ENCODE results near the gene SERGEF. TPM values are rescaled to one million over a fixed set of nuclear protein-coding genes. Genes with fewer than 3 reads are reported as not detected.

Gene SERGEF
- total and polyA plus RNA-seq, 10 of the 15 experiments (the other 5 are each of a cell fraction or from before 2014, with no cell fraction given), result 14.6 to 27.8 (median 22.4) TPM

DNA sequence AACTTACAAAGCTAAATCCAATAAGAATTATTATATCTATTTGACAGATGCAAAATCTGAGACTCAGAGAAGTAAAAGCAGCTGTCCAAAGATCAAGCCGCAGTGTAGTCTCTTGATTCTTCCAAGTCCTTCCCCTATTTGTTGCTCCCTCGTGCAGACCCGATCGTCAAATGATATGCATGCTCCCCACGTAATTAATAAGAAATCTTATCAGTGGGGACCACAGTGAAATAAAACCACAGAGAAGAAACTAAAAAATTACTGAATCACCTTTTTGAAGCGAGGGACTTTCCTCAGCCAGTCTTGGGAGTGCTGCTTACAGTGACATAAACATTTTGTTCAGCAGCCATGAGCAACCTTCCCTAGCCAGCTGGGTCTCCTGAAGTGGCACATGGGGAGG is 64.6 kb downstream of the SERGEF start:
- DNase-seq (ENCODE audit: low read depth, low spot score) (no peak), FAIRE-seq (no peak), ATAC-seq (no peak)
- Histone ChIP-seq H3K4me1 (ENCODE audit: control insufficient read depth, insufficient read depth, low read length) (no peaks in the 10 kb centered on the region), H3K4me2 (ENCODE audit: control insufficient read depth, insufficient read depth) (no peak overlapping the region), H3K79me2 (ENCODE audit: control insufficient read depth, insufficient read depth, low read length) (no peaks in the 10 kb centered on the region), H3K36me3 (ENCODE audit: control insufficient read depth in 2 of 2, insufficient read depth in 2 of 2, low read length in 1 of 2) (peaks cover 0 to 2% of the 10 kb centered on the region in 2 experiments; a peak in 2 of 4 replicates), H3K27ac (ENCODE audit: control insufficient read depth, insufficient read depth) (no peak overlapping the region), H3K4me3 (no peak overlapping the region), H4K20me1 (ENCODE audit: control insufficient read depth, insufficient read depth) (no peaks in the 10 kb centered on the region), H3K27me3 (replicated peaks in 1 of 2; ENCODE audit: control insufficient read depth in 2 of 2, insufficient read depth in 2 of 2, low read length in 1 of 2) (no peaks in the 10 kb centered on the region), H3K9ac (ENCODE audit: control insufficient read depth, insufficient read depth, low read length) (no peak overlapping the region), H2AFZ (ENCODE audit: control insufficient read depth, low read depth, low read length) (no peak overlapping the region), H3K9me3 (replicated peaks; ENCODE audit: control insufficient read depth, insufficient read depth, low read length) (no peaks in the 10 kb centered on the region; the same call in 2 of the 3 replicates)
- in situ Hi-C loops (cut with MboI) (no loop called here), intact Hi-C loops (cut with micrococcal nuclease; ENCODE audit: unreplicated experiment) (no loop called here)
- TF ChIP-seq, protein P1, sequence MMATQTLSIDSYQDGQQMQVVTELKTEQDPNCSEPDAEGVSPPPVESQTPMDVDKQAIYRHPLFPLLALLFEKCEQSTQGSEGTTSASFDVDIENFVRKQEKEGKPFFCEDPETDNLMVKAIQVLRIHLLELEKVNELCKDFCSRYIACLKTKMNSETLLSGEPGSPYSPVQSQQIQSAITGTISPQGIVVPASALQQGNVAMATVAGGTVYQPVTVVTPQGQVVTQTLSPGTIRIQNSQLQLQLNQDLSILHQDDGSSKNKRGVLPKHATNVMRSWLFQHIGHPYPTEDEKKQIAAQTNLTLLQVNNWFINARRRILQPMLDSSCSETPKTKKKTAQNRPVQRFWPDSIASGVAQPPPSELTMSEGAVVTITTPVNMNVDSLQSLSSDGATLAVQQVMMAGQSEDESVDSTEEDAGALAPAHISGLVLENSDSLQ (IDR thresholded peaks at IDR 0.05), result no peak
- no peak for TF ChIP-seq CREB1 (IDR thresholded peaks at IDR 0.05; ENCODE audit: low read depth)
- no peak for TF ChIP-seq E2F4 (IDR thresholded peaks at IDR 0.05; ENCODE audit: low read depth, low read length)
- no peak for TF ChIP-seq BMI1 (IDR thresholded peaks at IDR 0.05; ENCODE audit: borderline replicate concordance)
- TF ChIP-seq CBFB (IDR thresholded peaks at IDR 0.05; ENCODE audit: low read depth), result no peak
- TF ChIP-seq ZNF622 (IDR thresholded peaks at IDR 0.05), result no peak
- TF ChIP-seq MXI1 (IDR thresholded peaks at IDR 0.05; ENCODE audit: low read depth, low read length), result no peak
- TF ChIP-seq ZZZ3 (IDR thresholded peaks at IDR 0.05; ENCODE audit: control insufficient read depth, insufficient read length, low read depth), result no peak
- ChIA-PET SMC1A (ENCODE audit: uncharacterized antibody, unreplicated experiment) (no interaction called here), RAD21 (ENCODE audit: unreplicated experiment) (no interaction called here), CTCF (interaction anchor here (1.4 to 1.5 kb wide), 2 partner anchors 22 to 217 kb away, joined by 3 read pairs; no protein-coding TSS in a partner anchor), POLR2A (no interaction called here)
- no TSS peak for BruUV-seq (replicated peaks)
- WGBS (ENCODE audit: insufficient coverage, insufficient replicate concordance, low lambda C conversion rate, missing lambda C conversion rate), result 97% methylated on average over 6 of the region's 6 CpGs
